Thyroid gland (tissue), 4 donors: ENCODE data around the gene GPSM3. TPM values are rescaled to one million over a fixed set of nuclear protein-coding genes. Genes with fewer than 3 reads are reported as not detected.
A peak's percentile ranks its signal among the peaks of the same experiment; 100 is the strongest.

Experiments used
- DNase-seq, 2 donors: peaks; one replicate each; pipeline ENCODE4 v3.0.0-alpha.2; 2019
- H3K27ac ChIP-seq, 3 donors: fragments of 200-600 bp; sonication (generic); 1 replicate in 2 of 3; 2 replicates in 1 of 3; pipeline ENCODE4 v1.5.1; 2016 to 2019; ENCODE audit warnings: mild to moderate bottlenecking in 1 of 3, moderate library complexity in 1 of 3
- H3K27me3 ChIP-seq: fragments of 200-600 bp; sonication (generic); one replicate; pipeline ENCODE4 v1.5.1; 2019
- H3K36me3 ChIP-seq, 2 donors: fragments of 200-600 bp; sonication (generic); one replicate each; pipeline ENCODE4 v1.5.1; 2016 to 2019
- H3K4me1 ChIP-seq, 2 donors: fragments of 200-600 bp; sonication (generic); one replicate each; pipeline ENCODE4 v1.5.1; 2017 to 2019
- H3K4me3 ChIP-seq, 3 donors: fragments of 200-600 bp; sonication (generic); replicated peaks in 1 of 3; 1 replicate in 2 of 3; 2 replicates in 1 of 3; pipeline ENCODE4 v1.5.1; 2016; ENCODE audit warnings: mild to moderate bottlenecking in 1 of 3
- H3K9me3 ChIP-seq: fragments of 200-600 bp; sonication (generic); one replicate; pipeline ENCODE4 v1.5.1; 2017
- POLR2A ChIP-seq, 2 donors: fragments of 450-650 bp; IDR thresholded peaks; one replicate each; pipeline ENCODE4 v1.6.1; 2017; ENCODE audit warnings: antibody characterized with exemption in 2 of 2, mild to moderate bottlenecking in 2 of 2, moderate library complexity in 1 of 2
- WGBS, 2 donors: methylation state at CpG; one replicate each; pipeline ENCODE4 v1.1.5; 2017; 5-methylcytosine and 5-hydroxymethylcytosine counted together
- intact Hi-C: fragments of 100-400 bp; cut with DNase I; formaldehyde crosslinking; loops from one replicate; pipeline ENCODE4 v1.15.1; 2023
- total RNA-seq, 4 donors: library from RNA; depleted of rRNA; stranded (reverse); fragments of >200 nt; gene quantifications; one replicate each; pipeline ENCODE4 v1.2.3, GENCODE V29; 2016
- TF ChIP-seq, protein P1 (sequence below), 6 experiments: fragments of 200-600 bp in 3 of 6; fragments of 450-650 bp in 3 of 6; sonication (generic) in 3 of 6; IDR thresholded peaks; one replicate each; pipeline ENCODE4 v1.5.1; 2016 to 2019; ENCODE audit warnings: antibody characterized with exemption in 6 of 6, mild to moderate bottlenecking in 2 of 6, inconsistent platforms in 1 of 6, moderate library complexity in 1 of 6

The GPSM3 gene
- total RNA-seq, 4 donors from 2014 or later: 4.2 to 6.5 (median 5.5) TPM

- intact Hi-C loops: no loop called here
- TF ChIP-seq POLR2A (IDR thresholded peaks at IDR 0.05): no peak
- TF ChIP-seq, protein P1, sequence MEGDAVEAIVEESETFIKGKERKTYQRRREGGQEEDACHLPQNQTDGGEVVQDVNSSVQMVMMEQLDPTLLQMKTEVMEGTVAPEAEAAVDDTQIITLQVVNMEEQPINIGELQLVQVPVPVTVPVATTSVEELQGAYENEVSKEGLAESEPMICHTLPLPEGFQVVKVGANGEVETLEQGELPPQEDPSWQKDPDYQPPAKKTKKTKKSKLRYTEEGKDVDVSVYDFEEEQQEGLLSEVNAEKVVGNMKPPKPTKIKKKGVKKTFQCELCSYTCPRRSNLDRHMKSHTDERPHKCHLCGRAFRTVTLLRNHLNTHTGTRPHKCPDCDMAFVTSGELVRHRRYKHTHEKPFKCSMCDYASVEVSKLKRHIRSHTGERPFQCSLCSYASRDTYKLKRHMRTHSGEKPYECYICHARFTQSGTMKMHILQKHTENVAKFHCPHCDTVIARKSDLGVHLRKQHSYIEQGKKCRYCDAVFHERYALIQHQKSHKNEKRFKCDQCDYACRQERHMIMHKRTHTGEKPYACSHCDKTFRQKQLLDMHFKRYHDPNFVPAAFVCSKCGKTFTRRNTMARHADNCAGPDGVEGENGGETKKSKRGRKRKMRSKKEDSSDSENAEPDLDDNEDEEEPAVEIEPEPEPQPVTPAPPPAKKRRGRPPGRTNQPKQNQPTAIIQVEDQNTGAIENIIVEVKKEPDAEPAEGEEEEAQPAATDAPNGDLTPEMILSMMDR (IDR thresholded peaks at IDR 0.05): no peak
- DNase-seq: peak in 1 of 2 donors; percentile 42
- H3K27me3 ChIP-seq: no peaks in the 10 kb centered on the region
- no peaks in the 10 kb centered on the region for H3K36me3 ChIP-seq
- no peaks in the 10 kb centered on the region for H3K9me3 ChIP-seq
- peaks cover 13 to 16% of the 10 kb centered on the region in 2 donors for H3K4me1 ChIP-seq
- H3K4me3 ChIP-seq: no peak overlapping the region
- WGBS, 2 donors: 48 to 60% methylated on average over 6 of the region's 9 CpGs
- peak overlapping the region in 2 of 3 donors; percentile 29 to 30 for H3K27ac ChIP-seq
Measured at GRCh38 chr6:32203426-32204267, 11.2 kb upstream of the GPSM3 start.

DNA sequence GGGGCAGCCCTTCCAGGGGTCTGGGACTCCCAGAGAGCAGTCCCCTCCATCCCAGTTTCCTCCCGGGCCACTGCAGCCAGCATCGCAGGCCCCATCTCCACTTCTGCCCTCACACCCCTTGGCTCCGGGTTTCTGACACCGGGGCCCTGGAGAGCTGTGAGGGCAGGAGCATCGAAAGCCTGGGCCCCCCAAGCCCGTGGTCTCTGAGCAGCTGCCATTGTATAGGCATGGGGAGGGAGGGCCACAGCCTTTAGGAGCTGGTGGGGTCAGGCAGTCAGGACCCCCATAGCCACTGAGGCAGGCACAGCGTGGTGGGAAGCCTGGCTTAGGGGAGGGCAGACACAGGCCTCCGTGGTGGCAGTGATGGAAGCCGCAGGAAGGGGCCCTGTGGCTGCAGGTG is 9.7 kb upstream of the GPSM3 start:
- 81 to 93% methylated on average over 6 to 9 of the region's 9 CpGs for WGBS, 2 donors
- Histone ChIP-seq H3K36me3 (no peaks in the 10 kb centered on the region), H3K27me3 (no peaks in the 10 kb centered on the region), H3K4me1 (peaks cover 15 to 18% of the 10 kb centered on the region in 2 donors), H3K27ac (no peak overlapping the region), H3K4me3 (no peak overlapping the region), H3K9me3 (no peaks in the 10 kb centered on the region)
- DNase-seq: no peak
- intact Hi-C loops: no loop called here
- no peak for TF ChIP-seq POLR2A (IDR thresholded peaks at IDR 0.05)
- TF ChIP-seq, protein P1 (IDR thresholded peaks at IDR 0.05): no peak

GRCh38 chr6:32200711-32201475 is 8.4 kb upstream of the GPSM3 start:
- Histone ChIP-seq H3K27ac (no peak overlapping the region), H3K4me3 (no peak overlapping the region), H3K36me3 (no peaks in the 10 kb centered on the region), H3K4me1 (peaks cover 19 to 26% of the 10 kb centered on the region in 2 donors), H3K27me3 (no peaks in the 10 kb centered on the region), H3K9me3 (no peaks in the 10 kb centered on the region)
- no peak for DNase-seq
- 89 to 91% methylated on average over 9 to 11 of the region's 13 CpGs for WGBS, 2 donors
- TF ChIP-seq, protein P1 (IDR thresholded peaks at IDR 0.05): no peak
- TF ChIP-seq POLR2A (IDR thresholded peaks at IDR 0.05): no peak
- intact Hi-C loops: no loop called here

DNA sequence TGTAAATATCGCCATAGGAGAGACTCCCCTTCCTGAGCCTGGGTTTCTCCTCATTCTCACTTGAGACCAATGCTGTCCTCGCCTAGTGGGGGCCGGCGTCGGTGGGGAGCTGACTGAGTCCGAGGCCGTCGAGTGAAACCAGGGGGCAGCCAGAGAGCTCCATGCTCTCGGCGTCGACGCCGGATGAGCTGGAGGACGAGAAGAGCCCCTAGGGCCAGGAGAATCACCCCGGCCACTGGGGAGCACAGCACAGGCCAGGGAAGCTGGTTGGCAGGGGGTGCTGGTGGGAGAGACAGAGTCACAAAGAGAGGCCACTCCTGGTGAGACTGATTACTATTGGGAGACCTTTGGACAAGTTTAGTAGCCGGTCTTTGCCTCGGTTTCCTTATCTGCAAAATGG is 6.4 kb upstream of the GPSM3 start:
- H3K36me3 ChIP-seq: no peaks in the 10 kb centered on the region
- DNase-seq: no peak

More for the DNA sequence above, 6.4 kb upstream of the GPSM3 start:
- TF ChIP-seq POLR2A (IDR thresholded peaks at IDR 0.05): no peak
- TF ChIP-seq, protein P1 (IDR thresholded peaks at IDR 0.05): no peak
- no peak overlapping the region for H3K27ac ChIP-seq
- no peaks in the 10 kb centered on the region for H3K9me3 ChIP-seq
- no peaks in the 10 kb centered on the region for H3K27me3 ChIP-seq
- H3K4me3 ChIP-seq: no peak overlapping the region
- 89% methylated on average over 17 of the region's 17 CpGs for WGBS, 2 donors
- H3K4me1 ChIP-seq: peaks cover 20 to 31% of the 10 kb centered on the region in 2 donors
- intact Hi-C loops: no loop called here
